SK-N-SH (cell line): ENCODE results near the gene INTS14.

Experiments used
- CHD2 ChIP-seq: fragments of 150-350 bp; IDR thresholded peaks from 2 replicates; pipeline ENCODE4 v1.6.1; 2018; ENCODE audit warnings: low read length; ENCODE audit not compliant: partially characterized antibody
- CTCF ChIP-seq: fragments of 200-600 bp; sonication (generic); IDR thresholded peaks from 2 replicates; pipeline ENCODE4 v1.6.1; 2017; ENCODE audit warnings: antibody characterized with exemption, mild to moderate bottlenecking, moderate library complexity
- EP300 ChIP-seq, 2 experiments: IDR thresholded peaks; 2 replicates each; pipeline versions ENCODE4 v1.4.0 to v1.6.1; 2012; ENCODE audit warnings: borderline replicate concordance in 1 of 2, low read depth in 1 of 2, low read length in 1 of 2
- GABPA ChIP-seq: IDR thresholded peaks from 2 replicates; pipeline ENCODE4 v1.4.0; 2012; ENCODE audit warnings: low read depth, mild to moderate bottlenecking
- RCOR1 ChIP-seq: fragments of 150-350 bp; IDR thresholded peaks from 2 replicates; pipeline ENCODE4 v1.6.1; 2017; ENCODE audit warnings: antibody characterized with exemption, low read length
- RFX5 ChIP-seq: IDR thresholded peaks from 2 replicates; pipeline ENCODE4 v1.6.1; 2012; ENCODE audit warnings: mild to moderate bottlenecking, improper control_type of control experiment, low read length
- TAF1 ChIP-seq: IDR thresholded peaks from 2 replicates; pipeline ENCODE4 v1.6.1; 2012; ENCODE audit warnings: low read depth, mild to moderate bottlenecking, low read length, moderate library complexity, borderline replicate concordance
- USF2 ChIP-seq: fragments of 150-350 bp; IDR thresholded peaks from 2 replicates; pipeline ENCODE4 v1.6.1; 2017; ENCODE audit warnings: antibody characterized with exemption, low read length, low read depth, borderline replicate concordance
- YY1 ChIP-seq: IDR thresholded peaks from 2 replicates; pipeline ENCODE4 v1.4.0; 2012; ENCODE audit warnings: low read depth, mild to moderate bottlenecking

- TF ChIP-seq CHD2 (no peak), YY1 (no peak), CTCF (no peak), RCOR1 (no peak), GABPA (no peak), USF2 (no peak), EP300 (IDR thresholded peaks at IDR 0.05; ENCODE audit: borderline replicate concordance in 1 of 2, low read depth in 1 of 2, low read length in 1 of 2) (no peak), TAF1 (no peak), RFX5 (no peak)
These were observed 2.2 kb upstream of the INTS14 start for GRCh38 chr15:65612949-65613744.
